HPDE6-E6E7 (cell line): ENCODE data around the gene MAP7D3.
A peak's percentile ranks its signal among the peaks of the same experiment; 100 is the strongest.

ENCODE experiments used
- DNase-seq: peaks from one replicate; pipeline ENCODE4 v3.0.0; 2011; ENCODE audit warnings: missing footprints; ENCODE audit errors: extremely low spot score

Gene MAP7D3

DNA sequence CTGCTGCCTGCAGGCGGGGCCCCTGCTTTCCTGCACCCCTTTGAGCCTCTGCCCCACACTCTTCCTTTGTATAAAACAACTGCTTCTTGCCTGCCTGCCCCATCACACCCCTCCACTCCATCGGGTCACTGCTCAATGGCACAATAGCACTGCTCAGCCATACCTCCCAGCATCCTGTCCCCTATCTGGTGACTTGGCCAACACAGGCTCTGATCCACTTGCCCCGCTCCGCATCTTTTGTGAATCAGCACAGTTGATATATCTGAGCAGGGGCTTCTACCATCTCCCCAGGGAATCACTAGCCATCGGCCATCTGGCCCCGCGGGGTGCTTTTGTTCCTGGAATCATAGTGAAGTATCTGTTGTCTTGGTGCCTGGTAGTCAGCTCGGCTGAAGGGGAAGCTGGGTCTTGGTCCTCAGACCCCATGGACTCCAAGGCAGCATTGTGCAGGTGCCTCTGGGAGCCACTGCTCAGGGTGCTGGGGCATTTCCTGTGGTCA is 45.3 kb downstream of the MAP7D3 start:
- no peak for DNase-seq

GRCh38 chrX:136204571-136204970 is 46.6 kb downstream of the MAP7D3 start:
- no peak for DNase-seq

- DNase-seq: no peak
These were observed 47.2 kb downstream of the MAP7D3 start for GRCh38 chrX:136203951-136204350.

DNA sequence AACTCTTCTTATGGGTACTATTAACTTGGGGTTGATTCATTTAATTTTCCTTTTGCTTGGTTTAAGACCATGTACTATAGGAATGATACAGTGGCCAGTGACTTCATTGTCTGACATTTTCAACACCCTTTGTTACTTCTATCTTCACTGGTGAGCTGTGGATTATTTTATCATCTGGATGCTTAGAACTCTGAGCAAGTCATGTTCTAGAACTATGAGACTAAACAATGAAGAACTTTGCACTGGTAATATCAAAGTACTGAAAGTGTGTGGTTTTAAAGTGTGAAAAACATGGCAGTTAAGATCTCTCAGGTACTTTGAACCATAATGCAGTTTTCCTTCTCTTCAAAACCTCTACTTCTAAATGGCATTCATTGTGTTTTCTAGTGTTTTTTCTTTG is 47.8 kb downstream of the MAP7D3 start:
- no peak for DNase-seq

GRCh38 chrX:136202889-136203288 is 48.3 kb downstream of the MAP7D3 start:
- no peak for DNase-seq

- no peak for DNase-seq
These were observed 49.6 kb downstream of the MAP7D3 start for GRCh38 chrX:136201601-136202000.

GRCh38 chrX:136200466-136200865 is 50.7 kb downstream of the MAP7D3 start:
- DNase-seq: no peak

GRCh38 chrX:136199365-136199764 is 51.8 kb downstream of the MAP7D3 start:
- DNase-seq: peak; percentile 27

DNA sequence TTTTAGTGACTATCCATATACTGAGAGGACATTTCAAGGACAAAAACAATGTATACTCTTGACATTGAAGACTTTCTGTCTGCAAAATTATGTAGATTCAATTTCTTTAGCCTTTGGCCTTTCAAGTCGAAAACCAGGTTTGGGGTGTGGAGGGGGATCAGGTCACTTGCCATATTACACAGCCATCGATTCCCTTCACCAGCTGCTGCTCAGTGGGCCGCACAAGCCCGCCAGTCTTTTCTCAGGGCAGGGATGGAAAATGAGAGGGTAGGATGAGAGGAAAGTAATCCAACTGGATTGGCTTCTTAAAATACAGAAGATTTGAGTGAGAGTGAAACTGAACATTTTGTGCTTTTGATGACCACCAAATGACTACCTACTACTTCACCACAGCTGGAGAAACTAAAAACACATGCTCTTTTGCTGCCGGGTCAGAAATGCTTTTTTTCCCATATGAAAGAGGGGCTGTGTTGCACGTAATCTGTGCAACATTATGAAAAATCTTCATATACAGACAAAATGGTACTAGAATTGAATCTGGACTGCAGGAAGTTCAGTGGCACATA is 52.4 kb downstream of the MAP7D3 start:
- no peak for DNase-seq

DNA sequence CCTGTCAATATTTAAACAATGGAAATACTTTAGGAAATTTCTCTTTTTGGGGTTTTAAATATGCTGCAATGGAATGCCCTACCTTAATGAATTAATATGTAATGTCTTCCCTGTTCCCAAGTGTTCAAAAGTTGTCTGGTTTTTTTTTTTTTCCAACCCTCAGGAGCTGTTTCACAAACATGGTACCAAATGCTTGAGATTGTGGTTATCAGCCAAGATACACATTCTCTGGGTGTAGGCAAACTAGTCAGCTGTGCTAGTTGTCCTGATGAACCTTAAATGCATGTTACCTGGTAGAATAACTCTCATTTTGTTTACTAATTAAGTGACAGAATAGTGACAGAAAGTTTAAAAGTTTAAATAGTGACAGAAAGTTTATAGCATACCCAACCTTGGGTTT is 53.2 kb downstream of the MAP7D3 start:
- DNase-seq: no peak

DNA sequence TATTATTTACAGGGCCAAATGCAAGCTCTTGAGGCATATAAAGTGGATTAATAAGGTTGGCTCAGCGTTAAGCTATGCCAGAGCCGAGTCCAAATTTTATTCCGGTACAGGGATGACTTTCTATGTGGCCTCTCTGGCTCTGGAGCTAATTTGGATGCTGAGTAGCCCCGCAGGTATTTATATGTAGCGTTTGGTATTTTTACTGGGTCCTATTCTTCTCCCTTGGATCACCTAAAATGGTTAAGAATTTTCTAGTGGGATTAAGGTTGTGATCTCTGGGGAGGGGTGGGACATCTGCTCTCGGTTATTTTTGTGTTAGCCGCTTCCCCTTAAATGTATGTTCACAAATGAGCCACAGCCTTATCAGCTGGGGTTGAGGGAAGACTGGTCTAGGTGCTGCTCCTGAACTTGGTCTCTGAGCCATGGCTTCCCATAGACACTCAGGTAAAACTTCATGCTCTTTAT is 54.5 kb downstream of the MAP7D3 start:
- DNase-seq: no peak

- no peak for DNase-seq
These were observed 56.0 kb downstream of the MAP7D3 start for GRCh38 chrX:136195247-136195646.

DNA sequence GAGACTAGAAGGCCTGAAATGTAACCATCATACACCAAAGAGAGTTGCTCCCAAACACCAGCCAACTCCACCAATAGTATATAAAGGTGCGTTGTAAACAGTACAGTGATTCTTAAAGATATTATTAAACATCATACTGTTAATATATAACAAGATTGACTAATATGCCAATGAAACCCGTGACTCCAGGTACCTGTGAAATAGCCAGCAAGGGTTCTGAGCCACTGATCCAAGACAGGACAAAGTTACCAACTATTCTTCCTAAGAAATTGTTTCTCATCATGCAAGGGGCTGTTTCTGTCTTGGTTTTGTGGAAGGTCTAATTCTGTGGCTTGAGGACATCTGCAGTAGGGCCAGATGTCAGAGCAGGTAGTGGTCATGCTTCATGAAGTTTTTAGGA is 56.7 kb downstream of the MAP7D3 start:
- no peak for DNase-seq

DNA sequence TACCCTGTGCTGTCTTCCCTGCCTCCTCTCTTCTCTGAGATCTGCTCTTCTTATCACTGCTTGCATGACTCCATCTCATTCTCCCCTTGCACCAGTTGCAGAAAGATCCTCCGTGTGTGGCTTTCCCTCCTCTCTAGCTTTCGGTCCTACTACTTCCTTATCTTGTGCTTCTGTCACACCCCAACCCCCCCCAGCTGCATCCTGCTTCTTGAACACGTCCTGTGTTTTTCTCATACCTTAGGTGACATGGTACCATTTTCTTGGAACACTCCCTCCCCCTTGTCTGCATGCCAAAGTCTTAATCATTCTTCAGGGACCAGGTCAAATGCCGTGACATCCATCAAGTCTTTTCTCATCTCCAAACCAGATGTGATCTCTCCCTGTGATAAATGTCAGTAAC is 57.4 kb downstream of the MAP7D3 start:
- no peak for DNase-seq

DNA sequence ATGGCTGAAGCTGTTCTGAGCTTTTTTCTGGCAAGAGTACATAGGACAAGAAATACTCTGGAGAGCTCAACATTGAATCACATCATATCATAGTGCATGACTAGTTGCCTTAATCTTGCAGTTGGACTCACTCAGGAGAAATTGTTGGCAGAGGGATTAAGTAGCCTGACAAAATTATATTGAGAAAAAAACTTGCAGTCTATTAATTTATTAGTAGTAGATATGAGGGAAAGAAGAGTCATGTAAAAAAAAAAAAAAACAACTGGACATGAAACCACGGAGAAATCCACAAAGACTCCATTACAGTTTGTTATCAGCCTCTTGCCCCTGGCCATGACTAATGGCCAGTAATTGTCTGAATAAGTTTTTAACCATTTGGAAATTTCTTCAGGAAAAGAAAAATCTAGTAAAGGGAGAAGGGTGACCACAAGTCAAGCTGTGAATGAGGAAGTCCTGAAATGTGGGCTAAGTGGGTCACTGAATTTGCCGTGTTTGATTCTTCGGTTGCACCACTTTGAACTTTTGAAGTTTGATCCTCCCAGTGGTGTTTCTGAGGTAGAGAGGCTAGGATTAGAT is 58.3 kb downstream of the MAP7D3 start:
- DNase-seq: no peak

DNA sequence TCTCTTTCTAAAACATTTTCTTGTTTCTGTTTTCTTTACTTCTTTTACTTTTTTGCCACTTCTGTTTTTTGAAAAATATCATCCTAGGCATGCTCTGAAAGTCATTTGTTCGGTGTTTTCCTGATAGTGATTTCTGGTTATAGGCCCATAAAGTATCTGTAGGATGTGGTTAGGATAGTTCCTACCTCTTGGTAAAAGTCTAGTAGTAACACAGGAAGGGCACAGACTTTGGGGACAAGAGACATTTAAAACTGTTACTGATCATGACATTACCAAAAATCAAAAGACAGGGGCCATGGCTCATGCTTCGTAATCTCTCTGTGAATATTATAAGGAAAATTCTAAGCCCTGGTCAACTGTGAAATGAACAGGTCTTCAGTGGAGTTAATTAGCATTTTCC is 59.1 kb downstream of the MAP7D3 start:
- DNase-seq: no peak

GRCh38 chrX:136191171-136191570 is 60.0 kb downstream of the MAP7D3 start:
- no peak for DNase-seq

GRCh38 chrX:136190038-136190713 is 61.0 kb downstream of the MAP7D3 start:
- DNase-seq: no peak

GRCh38 chrX:136189222-136189621 is 62.0 kb downstream of the MAP7D3 start:
- no peak for DNase-seq

- no peak for DNase-seq
These were observed 65.2 kb downstream of the MAP7D3 start for GRCh38 chrX:136186023-136186413.

DNA sequence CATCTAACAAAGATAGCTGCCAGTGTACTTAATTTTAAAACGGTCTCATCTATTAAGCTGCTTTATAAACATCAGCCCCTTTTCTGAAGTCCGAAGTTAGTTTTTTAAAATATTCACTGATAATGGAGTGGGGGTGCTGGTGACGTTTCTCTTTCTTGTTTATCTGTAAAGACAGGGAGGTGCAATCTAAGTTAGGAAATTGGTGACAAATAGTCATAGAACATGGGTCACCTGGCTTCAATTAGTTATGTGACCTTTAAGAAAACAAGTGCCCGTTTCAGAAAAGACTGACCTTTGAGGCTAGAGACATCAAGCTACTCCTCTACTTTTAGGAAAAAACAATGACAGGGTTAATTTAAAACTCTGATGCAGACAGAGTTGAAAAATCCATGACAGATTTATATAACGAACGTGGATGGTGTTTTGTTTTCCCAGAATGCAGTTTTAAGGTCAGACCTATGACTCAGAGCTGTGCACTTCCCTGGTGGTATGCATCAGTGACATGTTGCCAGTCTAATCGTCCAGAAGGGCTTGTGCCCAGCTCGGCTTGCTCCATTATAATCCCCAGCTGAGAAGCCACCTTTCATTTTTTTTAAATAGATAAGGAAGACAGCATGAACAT is 65.7 kb downstream of the MAP7D3 start:
- no peak for DNase-seq

- no peak for DNase-seq
These were observed 67.3 kb downstream of the MAP7D3 start for GRCh38 chrX:136183917-136184316.

- DNase-seq: no peak
These were observed 68.0 kb downstream of the MAP7D3 start for GRCh38 chrX:136183172-136183571.
